ENCODE measurements around the gene TRAK2. TPM values are rescaled to one million over a fixed set of nuclear protein-coding genes. Genes with fewer than 3 reads are reported as not detected.

TRAK2 gene
- total RNA-seq, 4 donors from 2014 or later, result 41.5 to 78.9 (median 54.5) TPM

DNA sequence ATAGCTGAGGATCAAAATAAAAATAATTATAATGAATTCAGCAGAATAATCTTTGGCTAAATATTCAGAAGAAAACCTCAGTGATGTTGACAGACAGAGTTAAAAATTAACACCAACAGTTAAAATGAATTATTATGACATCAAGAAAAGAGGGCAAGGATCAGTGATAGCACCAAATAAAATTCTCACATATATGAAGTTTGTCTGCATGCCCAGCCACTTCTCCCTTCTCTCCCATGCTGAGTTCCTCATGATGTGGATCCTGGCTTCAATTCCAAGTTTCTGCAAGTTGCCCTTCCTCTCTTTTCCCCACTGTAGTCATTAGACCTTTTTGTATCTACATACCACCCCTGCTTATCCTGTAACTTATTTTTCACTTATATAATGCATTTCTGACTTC, 7.1 kb upstream of the TRAK2 start:
- Histone ChIP-seq H3K4me1 (peaks cover 0 to 50% (median 25%) of the 10 kb centered on the region in 4 donors), H3K4me3 (no peak overlapping the region), H3K27me3 (no peaks in the 10 kb centered on the region), H3K9me3 (no peaks in the 10 kb centered on the region), H3K36me3 (peaks cover 0 to 31% (median 14%) of the 10 kb centered on the region in 4 donors), H3K27ac (peak overlapping the region; percentile 59 to 65 (median 60))
- in situ Hi-C loops (cut with MboI; ENCODE audit: low pct_ligation_motif_present in 1 of 4, low pct_unique_long_range_greater_than_20kb in 1 of 4, low sequenced_read_pairs in 3 of 4) (no loop called here), intact Hi-C loops (cut with DNase I; ENCODE audit: low total_unique reads) (no loop called here)
- TF ChIP-seq EP300 (IDR thresholded peaks at IDR 0.05; ENCODE audit: low read depth), result no peak
- TF ChIP-seq POLR2AphosphoS5 (IDR thresholded peaks at IDR 0.05), result peak in 1 of 3 donors; percentile 60
- DNase-seq, result no peak

DNA sequence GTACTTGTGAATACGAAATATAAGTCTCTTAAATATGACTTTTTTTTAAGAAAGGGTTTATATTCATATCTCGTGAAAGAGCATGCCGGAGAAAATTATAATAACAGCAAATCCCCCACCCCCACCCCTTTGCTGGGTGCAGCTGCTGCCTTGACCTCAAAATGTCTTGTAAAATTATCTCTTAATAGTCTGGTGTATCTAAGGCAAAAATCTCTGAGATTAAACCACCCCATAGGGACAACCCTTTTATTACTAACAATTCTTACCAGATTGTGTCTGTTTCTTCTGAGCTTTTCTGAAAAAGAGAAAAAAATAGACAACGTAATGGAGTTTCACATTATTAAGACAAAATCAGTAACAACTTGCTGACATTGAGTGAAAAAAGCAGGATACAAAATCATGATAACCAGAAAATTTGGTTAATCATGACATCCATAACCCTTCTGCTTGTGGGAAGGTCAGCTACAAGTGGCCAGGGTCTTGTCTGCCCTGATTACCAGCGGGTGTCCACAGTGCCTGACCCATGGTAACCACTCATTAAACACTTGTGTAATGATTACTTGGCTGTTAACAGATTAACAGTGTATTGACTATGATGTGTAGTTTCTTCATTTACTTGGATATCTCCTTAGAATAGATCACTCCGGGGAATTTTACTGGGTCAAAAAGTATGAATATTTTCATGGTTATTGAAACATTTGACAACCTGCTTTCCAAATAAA, 1.8 kb upstream of the TRAK2 start:
- Histone ChIP-seq H3K27ac (peak overlapping the region; percentile 88 to 96 (median 93)), H3K4me3 (peak overlapping the region in 3 of 4 donors; percentile 70 to 95 (median 73)), H3K9me3 (no peaks in the 10 kb centered on the region), H3K4me1 (peaks cover 8 to 64% (median 35%) of the 10 kb centered on the region in 4 donors), H3K36me3 (no peaks in the 10 kb centered on the region), H3K27me3 (no peaks in the 10 kb centered on the region)
- no peak for TF ChIP-seq POLR2AphosphoS5 (IDR thresholded peaks at IDR 0.05)
- 59 to 70% methylated on average over 5 to 6 of the region's 6 CpGs for WGBS, 2 donors (ENCODE audit: low coverage in 1 of 2)
- intact Hi-C loops (cut with DNase I; ENCODE audit: low total_unique reads), result no loop called here
- no peak for DNase-seq
- in situ Hi-C loops (cut with MboI; ENCODE audit: low pct_ligation_motif_present in 1 of 4, low pct_unique_long_range_greater_than_20kb in 1 of 4, low sequenced_read_pairs in 3 of 4), result no loop called here

DNA sequence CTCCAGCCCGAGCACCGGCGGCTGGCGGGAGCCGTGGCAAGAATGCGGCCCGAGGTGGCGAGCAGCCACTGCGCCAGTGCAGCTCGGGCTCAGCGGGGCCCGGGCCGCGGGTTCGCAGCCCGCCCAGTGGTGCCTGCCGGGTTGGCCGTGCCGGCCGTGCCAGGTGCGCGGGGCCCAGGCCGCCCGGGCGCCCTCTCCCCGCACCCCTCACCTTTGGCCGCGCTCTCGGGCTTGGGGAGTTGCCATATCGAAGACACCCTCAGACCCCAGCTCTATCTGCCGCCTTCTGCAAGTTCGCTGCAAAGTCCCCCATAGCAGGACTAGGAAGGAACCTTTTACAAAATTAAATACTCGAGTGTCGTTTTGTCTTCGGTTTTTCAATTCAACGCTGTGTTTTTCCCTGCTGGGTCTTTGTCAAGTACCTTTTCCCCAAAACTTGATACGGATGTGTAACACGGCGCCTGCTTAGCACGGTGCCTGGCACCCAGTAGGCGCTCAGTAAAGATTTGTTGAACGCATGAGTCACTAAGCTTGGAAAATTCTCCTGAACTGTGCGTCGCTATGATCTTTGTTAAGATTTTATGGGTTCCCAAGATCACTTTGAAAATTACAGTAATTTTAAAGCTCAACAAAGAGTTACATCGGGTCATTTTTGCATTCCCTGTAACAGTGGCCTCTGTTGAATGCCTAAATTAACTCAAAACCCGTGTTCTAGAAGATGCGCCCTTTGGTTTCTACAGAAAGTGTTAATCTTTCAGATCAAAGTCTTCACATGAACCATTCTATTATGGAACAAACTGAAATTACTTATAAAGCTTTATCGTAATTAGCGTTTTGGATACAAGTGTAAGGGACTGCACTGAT, 1.0 kb upstream of the TRAK2 start:
- Histone ChIP-seq H3K4me3 (peak overlapping the region; percentile 70 to 95 (median 80)), H3K36me3 (no peaks in the 10 kb centered on the region), H3K4me1 (peaks cover 12 to 64% (median 32%) of the 10 kb centered on the region in 4 donors), H3K9me3 (no peaks in the 10 kb centered on the region), H3K27ac (peak overlapping the region; percentile 88 to 96 (median 93)), H3K27me3 (no peaks in the 10 kb centered on the region)
- TF ChIP-seq, protein P1, sequence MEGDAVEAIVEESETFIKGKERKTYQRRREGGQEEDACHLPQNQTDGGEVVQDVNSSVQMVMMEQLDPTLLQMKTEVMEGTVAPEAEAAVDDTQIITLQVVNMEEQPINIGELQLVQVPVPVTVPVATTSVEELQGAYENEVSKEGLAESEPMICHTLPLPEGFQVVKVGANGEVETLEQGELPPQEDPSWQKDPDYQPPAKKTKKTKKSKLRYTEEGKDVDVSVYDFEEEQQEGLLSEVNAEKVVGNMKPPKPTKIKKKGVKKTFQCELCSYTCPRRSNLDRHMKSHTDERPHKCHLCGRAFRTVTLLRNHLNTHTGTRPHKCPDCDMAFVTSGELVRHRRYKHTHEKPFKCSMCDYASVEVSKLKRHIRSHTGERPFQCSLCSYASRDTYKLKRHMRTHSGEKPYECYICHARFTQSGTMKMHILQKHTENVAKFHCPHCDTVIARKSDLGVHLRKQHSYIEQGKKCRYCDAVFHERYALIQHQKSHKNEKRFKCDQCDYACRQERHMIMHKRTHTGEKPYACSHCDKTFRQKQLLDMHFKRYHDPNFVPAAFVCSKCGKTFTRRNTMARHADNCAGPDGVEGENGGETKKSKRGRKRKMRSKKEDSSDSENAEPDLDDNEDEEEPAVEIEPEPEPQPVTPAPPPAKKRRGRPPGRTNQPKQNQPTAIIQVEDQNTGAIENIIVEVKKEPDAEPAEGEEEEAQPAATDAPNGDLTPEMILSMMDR (IDR thresholded peaks at IDR 0.05), result no peak
- TF ChIP-seq EP300 (IDR thresholded peaks at IDR 0.05; ENCODE audit: low read depth), result no peak
- TF ChIP-seq POLR2A (IDR thresholded peaks at IDR 0.05), result no peak
- peak in 1 of 3 donors; percentile 18 for TF ChIP-seq POLR2AphosphoS5 (IDR thresholded peaks at IDR 0.05)
- 18% methylated on average over 13 to 23 of the region's 49 CpGs for whole genome bisulfite sequencing, 2 donors (ENCODE audit: low coverage in 1 of 2)
- DNase-seq, result peak; percentile 27
- in situ Hi-C loops (cut with MboI; ENCODE audit: low pct_ligation_motif_present in 1 of 4, low pct_unique_long_range_greater_than_20kb in 1 of 4, low sequenced_read_pairs in 3 of 4), result no loop called here
- intact Hi-C loops (cut with DNase I; ENCODE audit: low total_unique reads), result no loop called here

DNA sequence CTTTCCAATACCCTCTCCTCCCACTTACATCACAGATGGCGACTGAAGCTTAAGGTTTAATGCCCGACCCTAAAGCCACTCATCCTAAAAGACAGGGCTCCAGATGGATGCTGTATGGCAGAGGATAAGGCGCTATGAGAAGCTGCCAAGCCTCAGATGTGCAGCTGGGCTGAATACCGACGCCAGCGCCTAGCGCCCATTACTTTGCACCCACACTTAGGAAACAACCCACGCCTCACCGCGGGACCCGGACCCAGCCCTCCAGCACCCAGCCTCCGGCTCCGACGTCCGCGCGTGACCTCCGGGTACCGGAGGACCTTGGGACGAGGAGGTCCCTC, 335 bp downstream of the TRAK2 start:
- Histone ChIP-seq H3K4me1 (peaks cover 21 to 70% (median 40%) of the 10 kb centered on the region in 4 donors), H3K27ac (peak overlapping the region; percentile 88 to 96 (median 93)), H3K4me3 (peak overlapping the region; percentile 35 to 95 (median 72)), H3K36me3 (no peaks in the 10 kb centered on the region), H3K27me3 (no peaks in the 10 kb centered on the region), H3K9me3 (no peaks in the 10 kb centered on the region)
- DNase-seq, result no peak
- intact Hi-C loops (cut with DNase I; ENCODE audit: low total_unique reads) (no loop called here), in situ Hi-C loops (cut with MboI; ENCODE audit: low pct_ligation_motif_present in 1 of 4, low pct_unique_long_range_greater_than_20kb in 1 of 4, low sequenced_read_pairs in 3 of 4) (no loop called here)
- WGBS, 2 donors (ENCODE audit: low coverage in 1 of 2), result 0 to 1% methylated on average over 1 to 14 of the region's 20 CpGs
- no peak for TF ChIP-seq EP300 (IDR thresholded peaks at IDR 0.05; ENCODE audit: low read depth)
- TF ChIP-seq POLR2A (IDR thresholded peaks at IDR 0.05), result no peak
- TF ChIP-seq, protein P1 (IDR thresholded peaks at IDR 0.05), result no peak
- no peak for TF ChIP-seq POLR2AphosphoS5 (IDR thresholded peaks at IDR 0.05)

DNA sequence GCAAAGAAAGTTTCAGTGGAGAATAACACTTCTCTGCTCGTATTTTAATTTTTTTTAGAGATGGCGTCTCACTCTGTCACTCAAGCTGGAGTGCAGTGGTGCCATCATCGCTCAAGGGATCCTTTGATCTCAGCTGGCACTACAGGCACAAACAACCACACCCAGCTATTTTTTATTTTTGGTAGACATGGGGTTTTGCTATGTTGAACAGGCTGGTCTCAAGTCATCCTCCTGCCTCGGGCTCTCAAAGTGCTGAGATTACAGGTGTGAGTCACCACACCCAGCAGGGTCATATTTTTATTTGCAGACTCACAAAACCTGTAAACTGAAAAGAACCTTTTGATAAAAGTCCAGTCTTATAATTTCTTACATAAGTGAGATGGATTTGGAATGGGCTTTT, 2.6 kb downstream of the TRAK2 start:
- intact Hi-C loops (cut with DNase I; ENCODE audit: low total_unique reads), result no loop called here
- peak; percentile 50 for DNase-seq

More for the DNA sequence above, 2.6 kb downstream of the TRAK2 start:
- no peaks in the 10 kb centered on the region for H3K9me3 ChIP-seq
- in situ Hi-C loops (cut with MboI; ENCODE audit: low pct_ligation_motif_present in 1 of 4, low pct_unique_long_range_greater_than_20kb in 1 of 4, low sequenced_read_pairs in 3 of 4), result no loop called here
- H3K27ac ChIP-seq, result peak overlapping the region; percentile 68 to 95 (median 84)
- H3K36me3 ChIP-seq, result no peaks in the 10 kb centered on the region
- H3K27me3 ChIP-seq, result no peaks in the 10 kb centered on the region
- peaks cover 21 to 79% (median 37%) of the 10 kb centered on the region in 4 donors for H3K4me1 ChIP-seq
- no peak for TF ChIP-seq EP300 (IDR thresholded peaks at IDR 0.05; ENCODE audit: low read depth)
- TF ChIP-seq POLR2A (IDR thresholded peaks at IDR 0.05), result no peak
- WGBS, 2 donors (ENCODE audit: low coverage in 1 of 2), result 51 to 75% methylated on average over 2 to 4 of the region's 4 CpGs
- peak overlapping the region in 1 of 4 donors; percentile 7 for H3K4me3 ChIP-seq
